Activated CD4-positive, alpha-beta T cell treated with anti-CD3 and anti-CD28 coated beads, Interleukin-2, amount 50 U/mL, for 16 hours (primary cell): ENCODE measurements around the gene TMEM131L.
"Not testable (repeated sequence)": the region's sequence is repeated elsewhere in the genome, so short reads cannot be mapped to it uniquely, and the experiment has no call there.

ENCODE experiments used
- DNase-seq: peaks from one replicate; pipeline ENCODE4 v3.0.0-alpha.2; 2020

Gene TMEM131L

GRCh38 chr4:153448003-153448731 is 18.0 kb upstream of the TMEM131L start:
- DNase-seq: no peak

- DNase-seq: no peak
Observed at GRCh38 chr4:153449338-153449737, 16.8 kb upstream of the TMEM131L start.

- no peak for DNase-seq
Observed at GRCh38 chr4:153450544-153450917, 15.6 kb upstream of the TMEM131L start.

GRCh38 chr4:153451145-153451544 is 15.0 kb upstream of the TMEM131L start:
- DNase-seq: not testable (repeated sequence)

GRCh38 chr4:153451911-153452657 is 14.1 kb upstream of the TMEM131L start:
- no peak for DNase-seq

GRCh38 chr4:153452658-153453378 is 13.3 kb upstream of the TMEM131L start:
- DNase-seq: no peak

GRCh38 chr4:153453402-153453801 is 12.8 kb upstream of the TMEM131L start:
- no peak for DNase-seq

GRCh38 chr4:153458969-153459368 is 7.2 kb upstream of the TMEM131L start:
- no peak for DNase-seq

GRCh38 chr4:153461549-153461948 is 4.6 kb upstream of the TMEM131L start:
- DNase-seq: not testable (repeated sequence)

- DNase-seq: no peak
Observed at GRCh38 chr4:153464068-153464467, 2.1 kb upstream of the TMEM131L start.

- DNase-seq: no peak
Observed at GRCh38 chr4:153465140-153465539, 1.0 kb upstream of the TMEM131L start.

GRCh38 chr4:153465615-153466080 is 512 bp upstream of the TMEM131L start:
- peak; percentile 53 for DNase-seq

- peak; percentile 50 for DNase-seq
Observed at GRCh38 chr4:153466949-153467896, 1.1 kb downstream of the TMEM131L start.

- DNase-seq: peak; percentile 55
Observed at GRCh38 chr4:153467897-153468262, 1.7 kb downstream of the TMEM131L start.

GRCh38 chr4:153468587-153468986 is 2.4 kb downstream of the TMEM131L start:
- no peak for DNase-seq

- no peak for DNase-seq
Observed at GRCh38 chr4:153469031-153469430, 2.9 kb downstream of the TMEM131L start.

GRCh38 chr4:153471071-153471697 is 5.0 kb downstream of the TMEM131L start:
- not testable (repeated sequence) for DNase-seq

- DNase-seq: peak; percentile 63
Observed at GRCh38 chr4:153471698-153472093, 5.5 kb downstream of the TMEM131L start.

- DNase-seq: no peak
Observed at GRCh38 chr4:153472122-153473037, 6.2 kb downstream of the TMEM131L start.

- no peak for DNase-seq
Observed at GRCh38 chr4:153474251-153474650, 8.1 kb downstream of the TMEM131L start.
